ENCODE results near the gene TRAPPC1. TPM values are rescaled to one million over a fixed set of nuclear protein-coding genes. Genes with fewer than 3 reads are reported as not detected.

Gene TRAPPC1, protein sequence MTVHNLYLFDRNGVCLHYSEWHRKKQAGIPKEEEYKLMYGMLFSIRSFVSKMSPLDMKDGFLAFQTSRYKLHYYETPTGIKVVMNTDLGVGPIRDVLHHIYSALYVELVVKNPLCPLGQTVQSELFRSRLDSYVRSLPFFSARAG
- total RNA-seq: 10 to 100 TPM; 14.6 to 36.1 TPM

DNA sequence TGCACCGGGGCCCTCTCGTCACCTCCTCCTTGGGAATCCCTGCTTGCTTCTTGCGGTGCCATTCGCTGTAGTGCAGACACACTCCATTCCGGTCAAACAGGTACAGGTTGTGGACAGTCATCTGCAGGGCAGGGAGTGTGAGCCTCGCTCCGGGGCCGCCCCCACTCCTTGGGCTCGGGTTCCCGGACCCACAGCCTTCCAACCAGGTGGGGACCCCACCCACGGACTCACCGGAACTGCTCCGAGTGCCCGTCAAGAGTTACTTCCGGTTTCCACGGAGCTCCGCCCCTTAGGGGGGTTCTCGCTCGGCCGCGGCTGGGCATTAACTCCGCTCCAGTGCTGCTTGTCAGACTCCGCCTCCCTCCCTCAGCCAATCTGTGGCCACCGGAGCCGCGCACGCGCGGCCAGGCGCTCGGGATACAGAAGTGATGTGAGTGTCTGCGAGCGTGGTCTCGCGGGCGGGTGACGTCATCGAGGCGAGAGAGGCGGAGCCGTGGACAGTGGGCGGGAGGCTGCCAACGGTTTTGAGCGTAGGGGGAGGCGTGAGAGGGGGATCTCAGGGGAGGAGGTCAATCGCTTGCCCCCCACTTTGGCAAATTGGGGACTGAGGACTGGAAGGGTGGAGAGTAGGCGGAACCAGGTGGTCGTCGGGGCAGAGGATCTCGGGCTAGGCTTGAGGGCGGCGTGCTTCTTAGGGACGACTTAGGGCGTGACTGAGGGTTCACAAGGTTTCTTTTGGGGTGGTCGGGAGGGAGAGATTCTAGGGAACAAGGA, at the start of gene TRAPPC1, which contains the start of gene CNTROB:
TSS of gene TRAPPC1 (minus strand) at position 238 of the 774 bp plus-strand sequence. CDS start at position 121, 117 bp downstream.
TSS of gene CNTROB (plus strand) at position 498 of the 774 bp plus-strand sequence. CDS start 874 bp downstream, outside the sequence.
- Histone ChIP-seq H3K9me3 (no peaks in the 10 kb centered on the region), H3K27me3 (replicated peaks; ENCODE audit: insufficient read depth) (no peaks in the 10 kb centered on the region), H3K4me1 (ENCODE audit: control insufficient read depth in 1 of 2, low read depth in 2 of 2) (peaks cover 14 to 28% of the 10 kb centered on the region in 2 donors), H3K27ac (peak within 1 kb of the TSS; percentile 37 to 72), H3K36me3 (peaks cover 10% of the 10 kb centered on the region), H3K4me3 (peak within 1 kb of the TSS; percentile 98)
- DNase-seq (ENCODE audit: low spot score) (peak; percentile 99), ATAC-seq (ENCODE audit: insufficient number of reproducible peaks, low FRiP score, low read depth) (peak; percentile 87)
- TF ChIP-seq, protein P1, sequence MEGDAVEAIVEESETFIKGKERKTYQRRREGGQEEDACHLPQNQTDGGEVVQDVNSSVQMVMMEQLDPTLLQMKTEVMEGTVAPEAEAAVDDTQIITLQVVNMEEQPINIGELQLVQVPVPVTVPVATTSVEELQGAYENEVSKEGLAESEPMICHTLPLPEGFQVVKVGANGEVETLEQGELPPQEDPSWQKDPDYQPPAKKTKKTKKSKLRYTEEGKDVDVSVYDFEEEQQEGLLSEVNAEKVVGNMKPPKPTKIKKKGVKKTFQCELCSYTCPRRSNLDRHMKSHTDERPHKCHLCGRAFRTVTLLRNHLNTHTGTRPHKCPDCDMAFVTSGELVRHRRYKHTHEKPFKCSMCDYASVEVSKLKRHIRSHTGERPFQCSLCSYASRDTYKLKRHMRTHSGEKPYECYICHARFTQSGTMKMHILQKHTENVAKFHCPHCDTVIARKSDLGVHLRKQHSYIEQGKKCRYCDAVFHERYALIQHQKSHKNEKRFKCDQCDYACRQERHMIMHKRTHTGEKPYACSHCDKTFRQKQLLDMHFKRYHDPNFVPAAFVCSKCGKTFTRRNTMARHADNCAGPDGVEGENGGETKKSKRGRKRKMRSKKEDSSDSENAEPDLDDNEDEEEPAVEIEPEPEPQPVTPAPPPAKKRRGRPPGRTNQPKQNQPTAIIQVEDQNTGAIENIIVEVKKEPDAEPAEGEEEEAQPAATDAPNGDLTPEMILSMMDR (IDR thresholded peaks at IDR 0.05): no peak

DNA sequence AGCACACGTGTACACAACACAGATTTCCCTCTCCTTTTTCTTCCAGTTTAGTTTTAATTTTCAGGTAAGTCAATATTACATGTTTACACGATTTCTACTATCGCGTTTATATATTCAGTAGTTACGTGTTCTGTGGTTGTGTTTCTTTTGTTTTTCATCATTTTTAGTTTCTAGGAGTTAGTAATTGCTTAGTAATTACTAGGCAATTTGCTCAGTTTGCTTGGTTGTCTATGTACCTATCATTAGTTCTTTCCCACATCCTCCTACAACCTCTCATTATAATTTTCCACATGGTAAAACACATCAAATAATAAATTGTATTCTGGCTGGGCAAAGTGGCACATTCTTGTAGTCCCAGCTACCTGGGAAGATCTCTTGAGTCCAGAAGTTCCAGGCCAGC, 46.1 kb upstream of the TRAPPC1 start:
- H3K27me3 ChIP-seq (replicated peaks; ENCODE audit: insufficient read depth): no peaks in the 10 kb centered on the region
- ATAC-seq (ENCODE audit: insufficient number of reproducible peaks, low FRiP score, low read depth) (no peak), DNase-seq (ENCODE audit: low spot score) (no peak)
- peaks cover 14% of the 10 kb centered on the region for H3K9me3 ChIP-seq
- no peak overlapping the region for H3K4me3 ChIP-seq
- no peaks in the 10 kb centered on the region for H3K4me1 ChIP-seq (ENCODE audit: control insufficient read depth in 1 of 2, low read depth in 2 of 2)
- TF ChIP-seq, protein P1 (IDR thresholded peaks at IDR 0.05): no peak
- no peaks in the 10 kb centered on the region for H3K36me3 ChIP-seq
- H3K27ac ChIP-seq: no peak overlapping the region

DNA sequence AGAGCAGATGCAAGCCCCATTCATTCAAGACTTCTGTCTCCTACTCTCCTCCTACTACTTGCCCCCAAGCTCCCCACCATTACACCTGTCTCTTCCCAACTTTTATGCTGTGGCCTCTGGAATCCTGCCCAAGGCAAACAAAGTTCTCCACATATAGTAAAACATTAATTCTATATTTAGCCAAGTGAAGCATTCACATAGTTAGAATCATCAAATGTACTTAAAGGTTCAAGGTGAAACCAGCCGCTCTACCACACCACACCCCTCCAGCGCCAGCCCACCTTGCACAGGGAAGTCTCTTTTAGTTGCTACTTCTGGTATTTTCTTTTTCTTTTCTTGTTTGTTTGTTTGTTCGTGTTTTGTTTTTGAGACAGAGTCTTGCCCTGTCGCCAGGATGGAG, 45.3 kb upstream of the TRAPPC1 start:
- Histone ChIP-seq H3K9me3 (peaks cover 14% of the 10 kb centered on the region), H3K27me3 (replicated peaks; ENCODE audit: insufficient read depth) (no peaks in the 10 kb centered on the region), H3K4me3 (no peak overlapping the region), H3K36me3 (no peaks in the 10 kb centered on the region), H3K4me1 (ENCODE audit: control insufficient read depth in 1 of 2, low read depth in 2 of 2) (no peaks in the 10 kb centered on the region), H3K27ac (no peak overlapping the region)
- DNase-seq (ENCODE audit: low spot score): no peak
- no peak for ATAC-seq (ENCODE audit: insufficient number of reproducible peaks, low FRiP score, low read depth)
- TF ChIP-seq, protein P1 (IDR thresholded peaks at IDR 0.05): no peak

DNA sequence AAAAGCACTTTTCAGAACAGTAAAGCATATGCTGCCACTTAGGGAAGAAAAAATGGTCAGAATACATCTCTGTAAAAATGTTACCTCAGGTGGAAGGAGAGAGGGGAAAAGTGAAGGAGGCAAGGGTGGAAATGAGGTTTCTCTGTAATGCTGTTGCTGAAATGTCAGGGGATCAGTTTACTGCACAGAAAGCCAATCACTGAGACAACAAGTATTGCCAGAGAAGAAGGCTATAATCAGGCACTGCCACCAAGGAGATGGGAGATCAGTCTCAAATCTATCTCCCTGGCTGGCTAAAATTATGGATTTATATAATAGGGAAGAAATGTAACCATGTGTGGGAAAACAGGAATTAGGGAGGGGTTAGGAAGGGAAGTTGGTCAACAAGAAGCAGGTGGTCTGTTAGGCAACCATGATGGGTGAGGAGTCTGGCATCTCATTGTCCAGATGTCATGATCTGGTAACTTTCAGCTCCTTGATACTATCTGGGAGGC, 42.9 kb upstream of the TRAPPC1 start:
- peaks cover 14% of the 10 kb centered on the region for H3K9me3 ChIP-seq
- TF ChIP-seq, protein P1 (IDR thresholded peaks at IDR 0.05): no peak
- DNase-seq (ENCODE audit: low spot score) (no peak), ATAC-seq (ENCODE audit: insufficient number of reproducible peaks, low FRiP score, low read depth) (no peak)
- no peaks in the 10 kb centered on the region for H3K36me3 ChIP-seq
- H3K4me3 ChIP-seq: no peak overlapping the region
- no peaks in the 10 kb centered on the region for H3K4me1 ChIP-seq (ENCODE audit: control insufficient read depth in 1 of 2, low read depth in 2 of 2)
- H3K27ac ChIP-seq: no peak overlapping the region
- H3K27me3 ChIP-seq (replicated peaks; ENCODE audit: insufficient read depth): no peaks in the 10 kb centered on the region

DNA sequence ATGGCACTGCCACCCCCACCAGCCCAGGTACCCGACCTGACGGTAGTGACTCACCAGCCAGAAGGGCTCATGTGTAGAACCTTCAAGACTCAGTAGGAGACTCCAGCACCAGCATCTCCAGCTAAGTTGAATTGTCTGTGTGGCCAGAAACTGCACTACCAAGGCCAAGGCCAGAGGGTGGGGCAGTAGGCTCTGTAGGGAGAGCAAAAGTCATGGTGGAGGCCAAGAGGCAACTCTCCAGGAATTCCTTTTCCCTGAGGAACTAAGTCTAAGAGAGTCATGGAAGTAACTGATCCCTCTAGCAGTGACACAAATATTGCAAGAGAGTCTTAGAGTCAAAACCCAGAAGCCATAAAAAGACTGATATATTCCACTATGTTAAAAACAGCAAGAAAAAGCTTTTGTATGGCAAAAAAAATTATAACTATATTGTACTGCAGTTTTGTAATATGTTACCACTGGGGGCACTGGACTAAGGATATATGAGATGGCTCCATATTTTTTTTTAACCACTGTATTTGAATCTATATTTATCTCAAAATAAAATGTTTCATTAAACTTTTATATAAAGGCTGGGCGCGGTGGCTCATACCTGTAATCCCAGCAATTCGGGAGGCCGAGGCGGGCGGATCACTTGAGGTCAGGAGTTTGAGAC, 40.5 kb upstream of the TRAPPC1 start:
- DNase-seq (ENCODE audit: low spot score): no peak
- Histone ChIP-seq H3K4me3 (no peak overlapping the region), H3K27me3 (replicated peaks; ENCODE audit: insufficient read depth) (no peaks in the 10 kb centered on the region), H3K27ac (no peak overlapping the region), H3K36me3 (no peaks in the 10 kb centered on the region), H3K9me3 (peaks cover 14% of the 10 kb centered on the region), H3K4me1 (ENCODE audit: control insufficient read depth in 1 of 2, low read depth in 2 of 2) (no peaks in the 10 kb centered on the region)
- ATAC-seq (ENCODE audit: insufficient number of reproducible peaks, low FRiP score, low read depth): no peak
- TF ChIP-seq, protein P1 (IDR thresholded peaks at IDR 0.05): no peak

All from thoracic aorta (tissue), 2 donors.